SU-DHL-6 (cell line): Measurements from ENCODE around the gene SFT2D3.

Source experiments
- H2AFZ ChIP-seq: fragments of 200-600 bp; sonication (generic); 2 replicates; pipeline ENCODE4 v1.6.1; 2014; ENCODE audit warnings: low read depth, mild to moderate bottlenecking, moderate library complexity, mixed read lengths, antibody characterized with exemption, low read length; ENCODE audit not compliant: severe bottlenecking
- H3F3A ChIP-seq: fragments of 200-600 bp; shearing (Covaris generic); 2 replicates; pipeline ENCODE4 v1.6.0; 2016; ENCODE audit warnings: antibody characterized with exemption, mild to moderate bottlenecking; ENCODE audit not compliant: insufficient read depth
- H3K27ac ChIP-seq: fragments of 200-600 bp; sonication (generic); 2 replicates; pipeline ENCODE4 v1.5.1; 2016; ENCODE audit warnings: low read depth, mild to moderate bottlenecking, low read length, moderate library complexity, mixed read lengths
- H3K27me3 ChIP-seq: fragments of 200-600 bp; sonication (generic), shearing (Covaris generic); 2 replicates; pipeline ENCODE4 v1.6.0; 2014; ENCODE audit warnings: mild to moderate bottlenecking, low read length
- H3K36me3 ChIP-seq: fragments of 200-600 bp; sonication (generic); 2 replicates; pipeline ENCODE4 v1.6.1; 2014; ENCODE audit warnings: mild to moderate bottlenecking, low read length, mixed read lengths
- H3K4me2 ChIP-seq: fragments of 300-600, 200-600 bp; shearing (Covaris generic), sonication (generic); 2 replicates; pipeline ENCODE4 v1.6.0; 2014; ENCODE audit warnings: low read length, low read depth, mild to moderate bottlenecking; ENCODE audit not compliant: poor library complexity, severe bottlenecking
- H3K4me3 ChIP-seq: fragments of 200-600 bp; sonication (generic); 2 replicates; pipeline ENCODE4 v1.5.1; 2014; ENCODE audit warnings: antibody characterized with exemption, low read length, mild to moderate bottlenecking, mixed read lengths; ENCODE audit not compliant: insufficient read depth, poor library complexity, severe bottlenecking
- H3K79me2 ChIP-seq: fragments of 200-600 bp; sonication (generic); 2 replicates; pipeline ENCODE4 v1.6.1; 2014; ENCODE audit warnings: mild to moderate bottlenecking, low read length, moderate library complexity; ENCODE audit not compliant: insufficient read depth
- H3K9ac ChIP-seq: fragments of 200-600 bp; sonication (generic); 2 replicates; pipeline ENCODE4 v1.7.0; 2014; ENCODE audit warnings: mild to moderate bottlenecking, low read length
- H3K9me2 ChIP-seq: fragments of 200-600 bp; sonication (generic); replicated peaks from 2 replicates; pipeline ENCODE4 v1.6.1; 2014; ENCODE audit warnings: low read length; ENCODE audit not compliant: insufficient read depth
- H3K9me3 ChIP-seq: fragments of 200-600 bp; sonication (generic); 2 replicates; pipeline ENCODE4 v1.6.1; 2014; ENCODE audit warnings: low read length, mixed read lengths; ENCODE audit not compliant: insufficient read depth
- H4K20me1 ChIP-seq: fragments of 200-600 bp; sonication (generic); 2 replicates; pipeline ENCODE4 v1.6.1; 2014; ENCODE audit warnings: low read depth, mild to moderate bottlenecking, antibody characterized with exemption, low read length, moderate library complexity, mixed read lengths
- CTCF ChIP-seq: fragments of 200-600 bp; sonication (generic); IDR thresholded peaks from one replicate; pipeline ENCODE4 v1.5.1; 2017; ENCODE audit warnings: antibody characterized with exemption, mild to moderate bottlenecking, low read length, moderate library complexity; ENCODE audit not compliant: insufficient read depth, poor library complexity, severe bottlenecking
- EZH2phosphoT487 ChIP-seq: fragments of 200-600 bp; sonication (generic), shearing (Covaris generic); conservative IDR thresholded peaks from 2 replicates; pipeline ENCODE4 v1.6.1; 2018; ENCODE audit warnings: mild to moderate bottlenecking, antibody characterized with exemption, low read length, moderate library complexity, mixed read lengths

The SFT2D3 gene

GRCh38 chr2:127678991-127679390 is 22.3 kb upstream of the SFT2D3 start:
- Histone ChIP-seq H3K9me3 (no peaks in the 10 kb centered on the region), H3K36me3 (no peaks in the 10 kb centered on the region), H3K9ac (no peak overlapping the region), H2AFZ (no peak overlapping the region), H3K27ac (no peak overlapping the region), H3K79me2 (no peaks in the 10 kb centered on the region), H3K27me3 (no peaks in the 10 kb centered on the region), H3F3A (no peaks in the 10 kb centered on the region), H3K4me3 (no peak overlapping the region), H3K4me2 (no peak overlapping the region), H4K20me1 (no peaks in the 10 kb centered on the region), H3K9me2 (no peaks in the 10 kb centered on the region)
- no peak for TF ChIP-seq CTCF
- no peak for TF ChIP-seq EZH2phosphoT487

GRCh38 chr2:127679680-127680361 is 21.5 kb upstream of the SFT2D3 start:
- no peak for TF ChIP-seq EZH2phosphoT487
- no peak for TF ChIP-seq CTCF
- no peaks in the 10 kb centered on the region for H3K79me2 ChIP-seq
- no peaks in the 10 kb centered on the region for H3K9me2 ChIP-seq
- H3K9ac ChIP-seq, result no peak overlapping the region
- no peak overlapping the region for H3K27ac ChIP-seq
- no peaks in the 10 kb centered on the region for H3K27me3 ChIP-seq
- H2AFZ ChIP-seq, result no peak overlapping the region
- no peaks in the 10 kb centered on the region for H3F3A ChIP-seq
- H3K9me3 ChIP-seq, result no peaks in the 10 kb centered on the region
- no peaks in the 10 kb centered on the region for H4K20me1 ChIP-seq
- H3K4me2 ChIP-seq, result no peak overlapping the region
- no peak overlapping the region for H3K4me3 ChIP-seq
- no peaks in the 10 kb centered on the region for H3K36me3 ChIP-seq

- Histone ChIP-seq H3K27ac (no peak overlapping the region), H3K9ac (no peak overlapping the region), H3K79me2 (no peaks in the 10 kb centered on the region), H4K20me1 (no peaks in the 10 kb centered on the region), H3K27me3 (no peaks in the 10 kb centered on the region), H3K4me2 (no peak overlapping the region), H3K9me3 (no peaks in the 10 kb centered on the region), H2AFZ (no peak overlapping the region), H3K9me2 (no peaks in the 10 kb centered on the region), H3K36me3 (no peaks in the 10 kb centered on the region), H3F3A (no peaks in the 10 kb centered on the region), H3K4me3 (no peak overlapping the region)
- TF ChIP-seq EZH2phosphoT487, result no peak
- TF ChIP-seq CTCF, result no peak
Observed at GRCh38 chr2:127680706-127681287, 20.5 kb upstream of the SFT2D3 start.
